HG02981 (cell line): ENCODE data around the gene TJAP1.
A peak's percentile ranks its signal among the peaks of the same experiment; 100 is the strongest.

Source experiments
- ATAC-seq: cut with Tn5 transposase; IDR thresholded peaks from one replicate; pipeline ENCODE4 v1.9.1; 2021; ENCODE audit warnings: mild to moderate bottlenecking, moderate library complexity; ENCODE audit not compliant: unreplicated experiment

Gene TJAP1

GRCh38 chr6:43504756-43505593 is 27.6 kb downstream of the TJAP1 start:
- ATAC-seq = no peak

GRCh38 chr6:43505718-43506117 is 28.3 kb downstream of the TJAP1 start:
- ATAC-seq = no peak

GRCh38 chr6:43506171-43506570 is 28.8 kb downstream of the TJAP1 start:
- no peak for ATAC-seq

- no peak for ATAC-seq
Observed at GRCh38 chr6:43506667-43507471, 29.5 kb downstream of the TJAP1 start.

- no peak for ATAC-seq
Observed at GRCh38 chr6:43508481-43509141, 31.2 kb downstream of the TJAP1 start.

GRCh38 chr6:43509142-43509983 is 32.0 kb downstream of the TJAP1 start:
- no peak for ATAC-seq

GRCh38 chr6:43509984-43510826 is 32.8 kb downstream of the TJAP1 start, which contains the start of gene LRRC73:
Gene LRRC73, minus strand, starts transcription at chr6:43510346. Its CDS starts 561 bp downstream, at chr6:43509785.
- peak; percentile 53 for ATAC-seq

GRCh38 chr6:43510827-43511163 is 33.4 kb downstream of the TJAP1 start:
- no peak for ATAC-seq

- ATAC-seq = no peak
Observed at GRCh38 chr6:43511824-43512415, 34.5 kb downstream of the TJAP1 start.

GRCh38 chr6:43515808-43516207 is 38.4 kb downstream of the TJAP1 start:
- no peak for ATAC-seq

- no peak for ATAC-seq
Observed at GRCh38 chr6:43516367-43516696, 39.0 kb downstream of the TJAP1 start.

GRCh38 chr6:43516697-43517504 is 39.5 kb downstream of the TJAP1 start, which contains the start of the genes POLR1C and YIPF3:
Gene POLR1C, plus strand, starts transcription at chr6:43517089. Its CDS starts 21 bp downstream, at chr6:43517110.
Gene YIPF3, minus strand, starts transcription at chr6:43516926. Its CDS starts 119 bp downstream, at chr6:43516807.
- ATAC-seq = peak; percentile 84

GRCh38 chr6:43517505-43518357 is 40.4 kb downstream of the TJAP1 start:
- no peak for ATAC-seq

- no peak for ATAC-seq
Observed at GRCh38 chr6:43520097-43520496, 42.7 kb downstream of the TJAP1 start.

- no peak for ATAC-seq
Observed at GRCh38 chr6:43521836-43522235, 44.5 kb downstream of the TJAP1 start.

GRCh38 chr6:43522547-43523261 is 45.3 kb downstream of the TJAP1 start:
- no peak for ATAC-seq

- ATAC-seq = no peak
Observed at GRCh38 chr6:43523284-43523683, 45.9 kb downstream of the TJAP1 start.
